PFSK-1 (cell line): Measurements from ENCODE around the gene PNPLA7.

Experiments used
- FOXP2 ChIP-seq: optimal IDR thresholded peaks from 2 replicates; pipeline ENCODE3; 2011; ENCODE audit warnings: borderline replicate concordance, control low read depth, inconsistent platforms; ENCODE audit not compliant: insufficient read depth; ENCODE audit errors: extremely low read length, extremely low read depth
- POLR2AphosphoS5 ChIP-seq: IDR thresholded peaks from 2 replicates; pipeline ENCODE4 v1.6.1; 2012; ENCODE audit warnings: low read depth, mild to moderate bottlenecking, control low read depth, low read length, moderate library complexity
- REST ChIP-seq, 2 experiments: IDR thresholded peaks; 2 replicates each; pipeline versions ENCODE4 v1.6.1 to v1.8.0; 2011 to 2012; ENCODE audit warnings: low read depth in 2 of 2, low read length in 2 of 2, control low read depth in 1 of 2, inconsistent platforms in 1 of 2, mild to moderate bottlenecking in 1 of 2, moderate library complexity in 1 of 2; ENCODE audit not compliant: insufficient read depth in 1 of 2
- SIN3A ChIP-seq: IDR thresholded peaks from 2 replicates; pipeline ENCODE4 v1.6.1; 2012; ENCODE audit warnings: mild to moderate bottlenecking, low read length, moderate library complexity, borderline replicate concordance; ENCODE audit not compliant: insufficient read depth
- TAF1 ChIP-seq: IDR thresholded peaks from 2 replicates; pipeline ENCODE4 v1.6.1; 2012; ENCODE audit warnings: low read length, control low read depth, borderline replicate concordance; ENCODE audit not compliant: insufficient read depth

GRCh38 chr9:137520614-137521404, 29.4 kb downstream of the PNPLA7 start:
- TF ChIP-seq SIN3A: no peak
- no peak for TF ChIP-seq REST (IDR thresholded peaks at IDR 0.05; ENCODE audit: insufficient read depth in 1 of 2, low read depth in 2 of 2, low read length in 2 of 2)
- TF ChIP-seq POLR2AphosphoS5: no peak
- no peak for TF ChIP-seq TAF1
- no peak for TF ChIP-seq FOXP2
